WTC11 (cell line): ENCODE measurements around the gene RIOK1. TPM values are rescaled to one million over a fixed set of nuclear protein-coding genes. Genes with fewer than 3 reads are reported as not detected.

Source experiments
- ATAC-seq: fragments of 200-7000 bp; cut with Tn5 transposase; 2 replicates; pipeline ENCODE4 v1.10.0; 2021; ENCODE audit warnings: mild to moderate bottlenecking, moderate library complexity
- CTCF ChIA-PET: fragments of 300-600 bp; sonication (Branson Sonifier 250); formaldehyde crosslinking; loops from one replicate; lab custom pipeline; 2021; ENCODE audit warnings: antibody characterized with exemption; lab: Charles Lee
- POLR2A ChIA-PET: fragments of 350-600 bp; sonication (Branson Sonifier 250); formaldehyde crosslinking; loops from one replicate; lab custom pipeline; 2021; ENCODE audit warnings: antibody characterized with exemption; lab: Charles Lee
- DNase-seq: peaks from one replicate; pipeline ENCODE4 v3.0.0; 2021; ENCODE audit warnings: low spot score
- H3K27ac Mint-ChIP-seq: 2 replicates; pipeline ENCODE4 v1.8.0; 2021; ENCODE audit warnings: mixed read lengths
- H3K27me3 Mint-ChIP-seq: 2 replicates; pipeline ENCODE4 v1.8.0; 2021; ENCODE audit warnings: low read depth, mild to moderate bottlenecking, moderate library complexity, mixed read lengths
- H3K36me3 Mint-ChIP-seq: 2 replicates; pipeline ENCODE4 v1.8.0; 2021; ENCODE audit warnings: mixed read lengths
- H3K4me1 Mint-ChIP-seq: 2 replicates; pipeline ENCODE4 v1.8.0; 2022; ENCODE audit warnings: mixed read lengths
- H3K4me3 Mint-ChIP-seq: 2 replicates; pipeline ENCODE4 v1.8.0; 2021; ENCODE audit warnings: mild to moderate bottlenecking, moderate library complexity, mixed read lengths
- H3K9me3 Mint-ChIP-seq: 2 replicates; pipeline ENCODE4 v1.8.0; 2021; ENCODE audit warnings: mixed read lengths
- CREM ChIP-seq: sonication (generic); formaldehyde crosslinking; IDR thresholded peaks from 2 replicates; pipeline ENCODE4 v1.8.1; 2022; ENCODE audit warnings: mild to moderate bottlenecking, missing genetic modification reagents, moderate library complexity
- EMX1 ChIP-seq: fragments of 250-450 bp; sonication (Bioruptor Pico); IDR thresholded peaks from 2 replicates; pipeline ENCODE4 v1.8.0; 2021; ENCODE audit warnings: mild to moderate bottlenecking
- FOXP1 ChIP-seq: sonication (generic); formaldehyde crosslinking; IDR thresholded peaks from 2 replicates; pipeline ENCODE4 v1.8.0; 2022; ENCODE audit warnings: missing genetic modification reagents, mild to moderate bottlenecking, moderate library complexity, borderline replicate concordance
- NFE2L1 ChIP-seq: sonication (generic); formaldehyde crosslinking; IDR thresholded peaks from 2 replicates; pipeline ENCODE4 v1.8.1; 2023; ENCODE audit warnings: missing genetic modification reagents
- RORB ChIP-seq: fragments of 250-450 bp; sonication (Bioruptor Pico); IDR thresholded peaks from 2 replicates; pipeline ENCODE4 v1.9.0; 2021; ENCODE audit warnings: mild to moderate bottlenecking
- SP1 ChIP-seq: sonication (generic); formaldehyde crosslinking; conservative IDR thresholded peaks from 2 replicates; pipeline ENCODE4 v1.8.1; 2022; ENCODE audit warnings: missing genetic modification reagents
- TEAD4 ChIP-seq: sonication (generic); formaldehyde crosslinking; IDR thresholded peaks from 2 replicates; pipeline ENCODE4 v1.8.0; 2022; ENCODE audit warnings: mild to moderate bottlenecking, missing genetic modification reagents
- ZNF416 ChIP-seq: fragments of 250-450 bp; sonication (Bioruptor Pico); IDR thresholded peaks from 2 replicates; pipeline ENCODE4 v1.9.0; 2021; ENCODE audit warnings: mild to moderate bottlenecking, inconsistent platforms
- total RNA-seq: library from RNA; stranded (reverse); gene quantifications from 3 replicates; pipeline ENCODE4 v1.2.3, GENCODE V29; 2021
- TF ChIP-seq, protein P1 (sequence below): sonication (generic); formaldehyde crosslinking; IDR thresholded peaks from 2 replicates; pipeline ENCODE4 v1.8.0; 2022; ENCODE audit warnings: missing genetic modification reagents
- TF ChIP-seq, protein P2 (sequence below): fragments of 250-450 bp; sonication (Bioruptor Pico); IDR thresholded peaks from 2 replicates; pipeline ENCODE4 v1.9.0; 2021; ENCODE audit warnings: mild to moderate bottlenecking
- TF ChIP-seq, protein P3 (sequence below): sonication (generic); formaldehyde crosslinking; IDR thresholded peaks from 2 replicates; pipeline ENCODE4 v1.8.0; 2023; ENCODE audit warnings: mild to moderate bottlenecking, missing genetic modification reagents
- TF ChIP-seq, protein P4 (sequence below): sonication (generic); formaldehyde crosslinking; IDR thresholded peaks from 2 replicates; pipeline ENCODE4 v1.8.1; 2022; ENCODE audit warnings: mild to moderate bottlenecking, missing genetic modification reagents, moderate library complexity, borderline replicate concordance
- TF ChIP-seq, protein P5 (sequence below): fragments of 250-450 bp; sonication (Bioruptor Pico); IDR thresholded peaks from 2 replicates; pipeline ENCODE4 v1.9.0; 2021; ENCODE audit warnings: moderate library complexity, mild to moderate bottlenecking, inconsistent platforms, borderline replicate concordance
- TF ChIP-seq, protein P6 (sequence below): sonication (generic); formaldehyde crosslinking; IDR thresholded peaks from 2 replicates; pipeline ENCODE4 v1.8.1; 2023; ENCODE audit warnings: mild to moderate bottlenecking, missing genetic modification reagents, borderline replicate concordance

The RIOK1 gene
- total RNA-seq, 1 experiment from 2014 or later: 25.6 TPM

DNA sequence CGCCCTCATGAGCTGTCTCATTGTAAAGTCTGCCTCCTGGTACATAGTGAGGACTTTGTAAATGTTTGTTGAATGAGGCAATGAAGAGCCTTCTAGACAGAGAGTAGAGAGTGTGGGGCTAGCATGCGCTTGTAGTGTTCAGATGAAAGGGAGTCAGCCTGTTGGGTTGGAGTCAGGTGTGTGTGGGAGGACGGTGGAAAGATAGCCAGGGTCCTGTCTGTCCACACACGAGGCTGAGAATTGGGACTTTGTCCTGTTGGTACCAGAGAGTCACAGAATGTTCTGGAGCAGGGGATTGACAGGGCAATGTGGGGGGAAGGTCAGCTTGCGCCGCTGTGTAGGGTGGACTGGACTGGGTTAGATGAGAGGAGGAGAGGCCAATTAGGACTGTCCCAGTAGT lies 58.6 kb downstream of the RIOK1 start:
- ATAC-seq: no peak
- TF ChIP-seq, protein P1, sequence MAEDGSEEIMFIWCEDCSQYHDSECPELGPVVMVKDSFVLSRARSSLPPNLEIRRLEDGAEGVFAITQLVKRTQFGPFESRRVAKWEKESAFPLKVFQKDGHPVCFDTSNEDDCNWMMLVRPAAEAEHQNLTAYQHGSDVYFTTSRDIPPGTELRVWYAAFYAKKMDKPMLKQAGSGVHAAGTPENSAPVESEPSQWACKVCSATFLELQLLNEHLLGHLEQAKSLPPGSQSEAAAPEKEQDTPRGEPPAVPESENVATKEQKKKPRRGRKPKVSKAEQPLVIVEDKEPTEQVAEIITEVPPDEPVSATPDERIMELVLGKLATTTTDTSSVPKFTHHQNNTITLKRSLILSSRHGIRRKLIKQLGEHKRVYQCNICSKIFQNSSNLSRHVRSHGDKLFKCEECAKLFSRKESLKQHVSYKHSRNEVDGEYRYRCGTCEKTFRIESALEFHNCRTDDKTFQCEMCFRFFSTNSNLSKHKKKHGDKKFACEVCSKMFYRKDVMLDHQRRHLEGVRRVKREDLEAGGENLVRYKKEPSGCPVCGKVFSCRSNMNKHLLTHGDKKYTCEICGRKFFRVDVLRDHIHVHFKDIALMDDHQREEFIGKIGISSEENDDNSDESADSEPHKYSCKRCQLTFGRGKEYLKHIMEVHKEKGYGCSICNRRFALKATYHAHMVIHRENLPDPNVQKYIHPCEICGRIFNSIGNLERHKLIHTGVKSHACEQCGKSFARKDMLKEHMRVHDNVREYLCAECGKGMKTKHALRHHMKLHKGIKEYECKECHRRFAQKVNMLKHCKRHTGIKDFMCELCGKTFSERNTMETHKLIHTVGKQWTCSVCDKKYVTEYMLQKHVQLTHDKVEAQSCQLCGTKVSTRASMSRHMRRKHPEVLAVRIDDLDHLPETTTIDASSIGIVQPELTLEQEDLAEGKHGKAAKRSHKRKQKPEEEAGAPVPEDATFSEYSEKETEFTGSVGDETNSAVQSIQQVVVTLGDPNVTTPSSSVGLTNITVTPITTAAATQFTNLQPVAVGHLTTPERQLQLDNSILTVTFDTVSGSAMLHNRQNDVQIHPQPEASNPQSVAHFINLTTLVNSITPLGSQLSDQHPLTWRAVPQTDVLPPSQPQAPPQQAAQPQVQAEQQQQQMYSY: no peak
- TF ChIP-seq NFE2L1 (CRISPR knock-in tag) (no peak), RORB (CRISPR knock-in tag) (no peak), FOXP1 (CRISPR knock-in tag) (no peak), CREM (CRISPR knock-in tag) (no peak), TEAD4 (CRISPR knock-in tag) (no peak)
- TF ChIP-seq, protein P2, sequence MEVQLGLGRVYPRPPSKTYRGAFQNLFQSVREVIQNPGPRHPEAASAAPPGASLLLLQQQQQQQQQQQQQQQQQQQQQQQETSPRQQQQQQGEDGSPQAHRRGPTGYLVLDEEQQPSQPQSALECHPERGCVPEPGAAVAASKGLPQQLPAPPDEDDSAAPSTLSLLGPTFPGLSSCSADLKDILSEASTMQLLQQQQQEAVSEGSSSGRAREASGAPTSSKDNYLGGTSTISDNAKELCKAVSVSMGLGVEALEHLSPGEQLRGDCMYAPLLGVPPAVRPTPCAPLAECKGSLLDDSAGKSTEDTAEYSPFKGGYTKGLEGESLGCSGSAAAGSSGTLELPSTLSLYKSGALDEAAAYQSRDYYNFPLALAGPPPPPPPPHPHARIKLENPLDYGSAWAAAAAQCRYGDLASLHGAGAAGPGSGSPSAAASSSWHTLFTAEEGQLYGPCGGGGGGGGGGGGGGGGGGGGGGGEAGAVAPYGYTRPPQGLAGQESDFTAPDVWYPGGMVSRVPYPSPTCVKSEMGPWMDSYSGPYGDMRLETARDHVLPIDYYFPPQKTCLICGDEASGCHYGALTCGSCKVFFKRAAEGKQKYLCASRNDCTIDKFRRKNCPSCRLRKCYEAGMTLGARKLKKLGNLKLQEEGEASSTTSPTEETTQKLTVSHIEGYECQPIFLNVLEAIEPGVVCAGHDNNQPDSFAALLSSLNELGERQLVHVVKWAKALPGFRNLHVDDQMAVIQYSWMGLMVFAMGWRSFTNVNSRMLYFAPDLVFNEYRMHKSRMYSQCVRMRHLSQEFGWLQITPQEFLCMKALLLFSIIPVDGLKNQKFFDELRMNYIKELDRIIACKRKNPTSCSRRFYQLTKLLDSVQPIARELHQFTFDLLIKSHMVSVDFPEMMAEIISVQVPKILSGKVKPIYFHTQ (CRISPR knock-in tag): no peak
- TF ChIP-seq, protein P3, sequence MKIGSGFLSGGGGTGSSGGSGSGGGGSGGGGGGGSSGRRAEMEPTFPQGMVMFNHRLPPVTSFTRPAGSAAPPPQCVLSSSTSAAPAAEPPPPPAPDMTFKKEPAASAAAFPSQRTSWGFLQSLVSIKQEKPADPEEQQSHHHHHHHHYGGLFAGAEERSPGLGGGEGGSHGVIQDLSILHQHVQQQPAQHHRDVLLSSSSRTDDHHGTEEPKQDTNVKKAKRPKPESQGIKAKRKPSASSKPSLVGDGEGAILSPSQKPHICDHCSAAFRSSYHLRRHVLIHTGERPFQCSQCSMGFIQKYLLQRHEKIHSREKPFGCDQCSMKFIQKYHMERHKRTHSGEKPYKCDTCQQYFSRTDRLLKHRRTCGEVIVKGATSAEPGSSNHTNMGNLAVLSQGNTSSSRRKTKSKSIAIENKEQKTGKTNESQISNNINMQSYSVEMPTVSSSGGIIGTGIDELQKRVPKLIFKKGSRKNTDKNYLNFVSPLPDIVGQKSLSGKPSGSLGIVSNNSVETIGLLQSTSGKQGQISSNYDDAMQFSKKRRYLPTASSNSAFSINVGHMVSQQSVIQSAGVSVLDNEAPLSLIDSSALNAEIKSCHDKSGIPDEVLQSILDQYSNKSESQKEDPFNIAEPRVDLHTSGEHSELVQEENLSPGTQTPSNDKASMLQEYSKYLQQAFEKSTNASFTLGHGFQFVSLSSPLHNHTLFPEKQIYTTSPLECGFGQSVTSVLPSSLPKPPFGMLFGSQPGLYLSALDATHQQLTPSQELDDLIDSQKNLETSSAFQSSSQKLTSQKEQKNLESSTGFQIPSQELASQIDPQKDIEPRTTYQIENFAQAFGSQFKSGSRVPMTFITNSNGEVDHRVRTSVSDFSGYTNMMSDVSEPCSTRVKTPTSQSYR (CRISPR knock-in tag): no peak
- TF ChIP-seq, protein P4, sequence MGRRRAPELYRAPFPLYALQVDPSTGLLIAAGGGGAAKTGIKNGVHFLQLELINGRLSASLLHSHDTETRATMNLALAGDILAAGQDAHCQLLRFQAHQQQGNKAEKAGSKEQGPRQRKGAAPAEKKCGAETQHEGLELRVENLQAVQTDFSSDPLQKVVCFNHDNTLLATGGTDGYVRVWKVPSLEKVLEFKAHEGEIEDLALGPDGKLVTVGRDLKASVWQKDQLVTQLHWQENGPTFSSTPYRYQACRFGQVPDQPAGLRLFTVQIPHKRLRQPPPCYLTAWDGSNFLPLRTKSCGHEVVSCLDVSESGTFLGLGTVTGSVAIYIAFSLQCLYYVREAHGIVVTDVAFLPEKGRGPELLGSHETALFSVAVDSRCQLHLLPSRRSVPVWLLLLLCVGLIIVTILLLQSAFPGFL (CRISPR knock-in tag): no peak
- TF ChIP-seq, protein P5, sequence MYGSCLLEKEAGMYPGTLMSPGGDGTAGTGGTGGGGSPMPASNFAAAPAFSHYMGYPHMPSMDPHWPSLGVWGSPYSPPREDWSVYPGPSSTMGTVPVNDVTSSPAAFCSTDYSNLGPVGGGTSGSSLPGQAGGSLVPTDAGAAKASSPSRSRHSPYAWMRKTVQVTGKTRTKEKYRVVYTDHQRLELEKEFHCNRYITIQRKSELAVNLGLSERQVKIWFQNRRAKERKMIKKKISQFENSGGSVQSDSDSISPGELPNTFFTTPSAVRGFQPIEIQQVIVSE: no peak
- TF ChIP-seq, all 79 proteins: peak for 0
- DNase-seq: no peak
- Mint-ChIP-seq H3K36me3 (no peaks in the 10 kb centered on the region), H3K4me1 (peaks cover 14% of the 10 kb centered on the region; the same call in 1 of the 2 replicates), H3K4me3 (no peak overlapping the region), H3K27me3 (no peaks in the 10 kb centered on the region; the same call in 1 of the 2 replicates), H3K27ac (no peak overlapping the region), H3K9me3 (no peaks in the 10 kb centered on the region)
- POLR2A ChIA-PET: no interaction called here
- CTCF ChIA-PET: no interaction called here

DNA sequence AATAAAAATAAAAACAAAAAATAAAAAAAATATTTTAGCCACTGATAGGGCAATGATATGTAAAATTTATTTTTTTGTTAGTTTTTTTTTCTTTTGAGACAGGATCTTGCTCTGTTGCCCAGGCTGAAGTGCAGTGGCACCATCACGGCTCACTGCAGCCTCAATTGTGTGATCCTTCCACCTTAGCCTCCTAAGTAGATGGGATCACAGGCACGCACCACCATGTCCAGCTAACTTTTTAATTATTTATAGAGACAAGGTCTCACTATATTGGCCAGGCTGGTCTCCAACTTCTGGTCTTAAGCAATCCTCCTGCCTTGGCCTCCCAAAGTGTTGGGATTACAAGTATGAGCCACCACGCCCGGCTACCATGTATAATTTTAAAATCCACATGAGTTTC lies 59.4 kb downstream of the RIOK1 start:
- ATAC-seq (no peak), DNase-seq (no peak)
- ChIA-PET POLR2A (no interaction called here), CTCF (no interaction called here)
- TF ChIP-seq EMX1 (CRISPR knock-in tag): no peak
- no peak for TF ChIP-seq FOXP1 (CRISPR knock-in tag)
- TF ChIP-seq, protein P6, sequence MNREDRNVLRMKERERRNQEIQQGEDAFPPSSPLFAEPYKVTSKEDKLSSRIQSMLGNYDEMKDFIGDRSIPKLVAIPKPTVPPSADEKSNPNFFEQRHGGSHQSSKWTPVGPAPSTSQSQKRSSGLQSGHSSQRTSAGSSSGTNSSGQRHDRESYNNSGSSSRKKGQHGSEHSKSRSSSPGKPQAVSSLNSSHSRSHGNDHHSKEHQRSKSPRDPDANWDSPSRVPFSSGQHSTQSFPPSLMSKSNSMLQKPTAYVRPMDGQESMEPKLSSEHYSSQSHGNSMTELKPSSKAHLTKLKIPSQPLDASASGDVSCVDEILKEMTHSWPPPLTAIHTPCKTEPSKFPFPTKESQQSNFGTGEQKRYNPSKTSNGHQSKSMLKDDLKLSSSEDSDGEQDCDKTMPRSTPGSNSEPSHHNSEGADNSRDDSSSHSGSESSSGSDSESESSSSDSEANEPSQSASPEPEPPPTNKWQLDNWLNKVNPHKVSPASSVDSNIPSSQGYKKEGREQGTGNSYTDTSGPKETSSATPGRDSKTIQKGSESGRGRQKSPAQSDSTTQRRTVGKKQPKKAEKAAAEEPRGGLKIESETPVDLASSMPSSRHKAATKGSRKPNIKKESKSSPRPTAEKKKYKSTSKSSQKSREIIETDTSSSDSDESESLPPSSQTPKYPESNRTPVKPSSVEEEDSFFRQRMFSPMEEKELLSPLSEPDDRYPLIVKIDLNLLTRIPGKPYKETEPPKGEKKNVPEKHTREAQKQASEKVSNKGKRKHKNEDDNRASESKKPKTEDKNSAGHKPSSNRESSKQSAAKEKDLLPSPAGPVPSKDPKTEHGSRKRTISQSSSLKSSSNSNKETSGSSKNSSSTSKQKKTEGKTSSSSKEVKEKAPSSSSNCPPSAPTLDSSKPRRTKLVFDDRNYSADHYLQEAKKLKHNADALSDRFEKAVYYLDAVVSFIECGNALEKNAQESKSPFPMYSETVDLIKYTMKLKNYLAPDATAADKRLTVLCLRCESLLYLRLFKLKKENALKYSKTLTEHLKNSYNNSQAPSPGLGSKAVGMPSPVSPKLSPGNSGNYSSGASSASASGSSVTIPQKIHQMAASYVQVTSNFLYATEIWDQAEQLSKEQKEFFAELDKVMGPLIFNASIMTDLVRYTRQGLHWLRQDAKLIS (CRISPR knock-in tag): no peak
- no peak for TF ChIP-seq ZNF416 (CRISPR knock-in tag)
- TF ChIP-seq, protein P5: no peak
- TF ChIP-seq SP1 (CRISPR knock-in tag): no peak
- TF ChIP-seq, protein P4 (CRISPR knock-in tag): no peak
- H3K4me3 Mint-ChIP-seq: no peak overlapping the region
- no peaks in the 10 kb centered on the region for H3K36me3 Mint-ChIP-seq
- H3K27me3 Mint-ChIP-seq: no peaks in the 10 kb centered on the region; the same call in 1 of the 2 replicates
- H3K9me3 Mint-ChIP-seq: no peaks in the 10 kb centered on the region
- peaks cover 14% of the 10 kb centered on the region; the same call in 1 of the 2 replicates for H3K4me1 Mint-ChIP-seq
- H3K27ac Mint-ChIP-seq: no peak overlapping the region
